Tibial nerve (tissue), 4 donors: Measurements from ENCODE around the gene TMPRSS6. TPM values are rescaled to one million over a fixed set of nuclear protein-coding genes. Genes with fewer than 3 reads are reported as not detected.

Experiments
- DNase-seq, 2 donors: peaks; one replicate each; pipeline ENCODE4 v3.0.0-alpha.2; 2019; ENCODE audit warnings: low spot score in 2 of 2
- H3K27ac ChIP-seq, 4 donors: fragments of 200-600 bp; sonication (generic) in 3 of 4; one replicate each; pipeline ENCODE4 v1.5.1; 2017 to 2019; ENCODE audit warnings: mild to moderate bottlenecking in 1 of 4
- H3K27me3 ChIP-seq, 2 donors: fragments of 200-600 bp; sonication (generic) in 1 of 2; one replicate each; pipeline versions ENCODE4 v1.5.1 to v1.6.0; 2017 to 2019
- H3K36me3 ChIP-seq, 3 donors: fragments of 200-600 bp; sonication (generic); one replicate each; pipeline ENCODE4 v1.5.1; 2018 to 2019
- H3K4me1 ChIP-seq, 4 donors: fragments of 200-600 bp; sonication (generic) in 3 of 4; one replicate each; pipeline ENCODE4 v1.5.1; 2017 to 2019
- H3K4me3 ChIP-seq, 4 donors: fragments of 200-600 bp; sonication (generic) in 3 of 4; one replicate each; pipeline ENCODE4 v1.5.1; 2017 to 2019; ENCODE audit warnings: mild to moderate bottlenecking in 1 of 4, moderate library complexity in 1 of 4
- H3K9me3 ChIP-seq, 4 donors: fragments of 200-600 bp; sonication (generic) in 3 of 4; one replicate each; pipeline ENCODE4 v1.5.1; 2017 to 2019
- CTCF ChIP-seq, 5 experiments: fragments of 200-600 bp in 3 of 5; fragments of 450-650 bp in 2 of 5; sonication (generic) in 3 of 5; IDR thresholded peaks; one replicate each; pipeline ENCODE4 v1.5.1; 2016 to 2019; ENCODE audit warnings: antibody characterized with exemption in 5 of 5, mild to moderate bottlenecking in 3 of 5, moderate library complexity in 2 of 5
- EP300 ChIP-seq, 2 donors: sonication (generic); formaldehyde crosslinking; IDR thresholded peaks; one replicate each; pipeline ENCODE4 v1.6.1; 2017; ENCODE audit warnings: antibody characterized with exemption in 2 of 2, mild to moderate bottlenecking in 1 of 2
- POLR2A ChIP-seq, 2 donors: fragments of 450-650 bp; IDR thresholded peaks; one replicate each; pipeline ENCODE4 v1.6.1; 2017; ENCODE audit warnings: antibody characterized with exemption in 2 of 2, mild to moderate bottlenecking in 2 of 2, moderate library complexity in 2 of 2
- WGBS, 2 donors: methylation state at CpG; one replicate each; pipeline ENCODE4 v1.1.5; 2018; 5-methylcytosine and 5-hydroxymethylcytosine counted together
- total RNA-seq, 4 donors: library from RNA; depleted of rRNA; stranded (reverse); fragments of >200 nt; gene quantifications; one replicate each; pipeline ENCODE4 v1.1.0, GENCODE V29; 2016

TMPRSS6 gene
- total RNA-seq, 4 donors from 2014 or later, result not detected

- TF ChIP-seq CTCF (IDR thresholded peaks at IDR 0.05), result no peak
Measured at GRCh38 chr22:37065961-37066360, 43.6 kb downstream of the TMPRSS6 start.

GRCh38 chr22:37065180-37065579 is 44.3 kb downstream of the TMPRSS6 start:
- DNase-seq, result no peak
- Histone ChIP-seq H3K36me3 (peaks cover 0 to 26% (median 0%) of the 10 kb centered on the region in 3 donors), H3K27me3 (peaks cover 0 to 22% of the 10 kb centered on the region in 2 donors), H3K4me3 (no peak overlapping the region), H3K27ac (no peak overlapping the region), H3K4me1 (no peaks in the 10 kb centered on the region), H3K9me3 (no peaks in the 10 kb centered on the region)
- 74 to 89% methylated on average over 3 of the region's 3 CpGs for WGBS, 2 donors
- TF ChIP-seq POLR2A (IDR thresholded peaks at IDR 0.05) (no peak), CTCF (IDR thresholded peaks at IDR 0.05) (no peak), EP300 (IDR thresholded peaks at IDR 0.05) (no peak)

More at GRCh38 chr22:37065961-37066360, 43.6 kb downstream of the TMPRSS6 start:
- Histone ChIP-seq H3K9me3 (no peaks in the 10 kb centered on the region), H3K27me3 (peaks cover 0 to 30% of the 10 kb centered on the region in 2 donors), H3K27ac (no peak overlapping the region), H3K36me3 (peaks cover 0 to 18% (median 0%) of the 10 kb centered on the region in 3 donors), H3K4me3 (no peak overlapping the region), H3K4me1 (no peaks in the 10 kb centered on the region)
- WGBS, 2 donors, result 77 to 81% methylated on average over 7 to 9 of the region's 9 CpGs
- DNase-seq, result no peak

GRCh38 chr22:37064553-37064952 is 45.0 kb downstream of the TMPRSS6 start:
- H3K27me3 ChIP-seq, result peaks cover 0 to 16% of the 10 kb centered on the region in 2 donors
- H3K4me3 ChIP-seq, result no peak overlapping the region
- no peaks in the 10 kb centered on the region for H3K9me3 ChIP-seq
- DNase-seq, result no peak
- peaks cover 0 to 32% (median 0%) of the 10 kb centered on the region in 3 donors for H3K36me3 ChIP-seq
- TF ChIP-seq CTCF (IDR thresholded peaks at IDR 0.05) (no peak), EP300 (IDR thresholded peaks at IDR 0.05) (no peak), POLR2A (IDR thresholded peaks at IDR 0.05) (no peak)
- no peaks in the 10 kb centered on the region for H3K4me1 ChIP-seq
- H3K27ac ChIP-seq, result no peak overlapping the region
- 88 to 92% methylated on average over 11 of the region's 11 CpGs for WGBS, 2 donors

- H3K4me3 ChIP-seq, result no peak overlapping the region
- peaks cover 0 to 7% of the 10 kb centered on the region in 2 donors for H3K27me3 ChIP-seq
- H3K4me1 ChIP-seq, result no peaks in the 10 kb centered on the region
- H3K27ac ChIP-seq, result no peak overlapping the region
- H3K36me3 ChIP-seq, result peaks cover 0 to 40% (median 0%) of the 10 kb centered on the region in 3 donors
- no peaks in the 10 kb centered on the region for H3K9me3 ChIP-seq
- no peak for DNase-seq
- 85 to 87% methylated on average over 26 to 28 of the region's 28 CpGs for WGBS, 2 donors
- TF ChIP-seq POLR2A (IDR thresholded peaks at IDR 0.05) (no peak), EP300 (IDR thresholded peaks at IDR 0.05) (no peak)
Measured at GRCh38 chr22:37063431-37064420, 45.8 kb downstream of the TMPRSS6 start.

- no peak overlapping the region for H3K27ac ChIP-seq
- no peaks in the 10 kb centered on the region for H3K4me1 ChIP-seq
- peaks cover 0 to 49% (median 0%) of the 10 kb centered on the region in 3 donors for H3K36me3 ChIP-seq
- 76 to 79% methylated on average over 13 of the region's 15 CpGs for WGBS, 2 donors
- H3K27me3 ChIP-seq, result no peaks in the 10 kb centered on the region
- DNase-seq, result no peak
- H3K9me3 ChIP-seq, result no peaks in the 10 kb centered on the region
- H3K4me3 ChIP-seq, result no peak overlapping the region
- no peak for TF ChIP-seq POLR2A (IDR thresholded peaks at IDR 0.05)
- no peak for TF ChIP-seq CTCF (IDR thresholded peaks at IDR 0.05)
- no peak for TF ChIP-seq EP300 (IDR thresholded peaks at IDR 0.05)
Measured at GRCh38 chr22:37062702-37063381, 46.7 kb downstream of the TMPRSS6 start.
